ENCODE results near the gene MAGEA12.
"Not testable (repeated sequence)": the region's sequence is repeated elsewhere in the genome, so short reads cannot be mapped to it uniquely, and the experiment has no call there.

DNA sequence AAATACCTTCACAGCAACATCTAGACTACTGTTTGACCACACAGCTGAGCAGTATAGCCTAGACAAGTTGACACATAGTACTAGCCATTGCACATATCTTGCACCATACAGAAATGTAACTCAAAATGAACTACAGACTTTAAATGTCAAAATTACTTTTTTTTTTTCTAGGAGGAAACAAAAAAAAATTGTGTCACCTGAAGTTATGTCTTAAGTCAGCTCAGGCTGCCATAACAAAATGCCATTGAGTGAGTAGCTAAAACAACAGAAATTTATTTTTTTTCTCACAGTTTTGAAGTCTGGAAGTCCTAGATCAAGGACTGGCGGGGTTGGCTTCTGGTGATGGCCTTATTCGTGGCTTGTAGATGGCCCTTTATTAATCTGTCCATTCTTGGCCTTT, 24.4 kb upstream of the MAGEA12 start, which contains the start of gene CSAG2:
- TF ChIP-seq CTCF, POLR2A (IDR thresholded peaks at IDR 0.05): not testable (repeated sequence)
